Keratinocyte (primary cell): Measurements from ENCODE around the gene ZSCAN2. TPM values are rescaled to one million over a fixed set of nuclear protein-coding genes. Genes with fewer than 3 reads are reported as not detected.
A peak's percentile ranks its signal among the peaks of the same experiment; 100 is the strongest.

ENCODE experiments used
- DNase-seq: peaks from one replicate; pipeline ENCODE4 v3.0.0-alpha.2; 2011; ENCODE audit warnings: low read depth, missing footprints, low spot score
- FAIRE-seq: peaks from 2 replicates; lab custom pipeline; 2011; peaks lifted over from hg19 to GRCh38; lab: Jason Lieb, UNC
- H2AFZ ChIP-seq: 2 replicates; pipeline ENCODE4 v1.6.0; 2012; ENCODE audit warnings: low read length, control low read depth, inconsistent platforms; ENCODE audit not compliant: control insufficient read depth
- H3K27ac ChIP-seq: 2 replicates; pipeline ENCODE4 v1.5.1; 2011; ENCODE audit warnings: low read length; ENCODE audit not compliant: control insufficient read depth, insufficient read depth
- H3K27me3 ChIP-seq: 3 replicates; pipeline ENCODE4 v1.6.0; 2011; ENCODE audit warnings: low read length; ENCODE audit not compliant: control insufficient read depth, insufficient read depth; ENCODE audit errors: extremely low read depth
- H3K36me3 ChIP-seq, 2 experiments: 2 replicates in 1 of 2; 3 replicates in 1 of 2; pipeline ENCODE4 v1.5.1; 2011; ENCODE audit warnings: low read length in 2 of 2, mild to moderate bottlenecking in 1 of 2; ENCODE audit not compliant: control insufficient read depth in 2 of 2, insufficient read depth in 2 of 2; ENCODE audit errors: extremely low read depth in 1 of 2
- H3K4me1 ChIP-seq: 3 replicates; pipeline ENCODE4 v1.5.1; 2011; ENCODE audit warnings: low read length; ENCODE audit not compliant: control insufficient read depth, insufficient read depth; ENCODE audit errors: extremely low read depth
- H3K4me2 ChIP-seq: 3 replicates; pipeline ENCODE4 v1.6.0; 2011; ENCODE audit warnings: low read depth, low read length; ENCODE audit not compliant: control insufficient read depth, insufficient read depth; ENCODE audit errors: extremely low read depth
- H3K4me3 ChIP-seq, 3 experiments: fragments of 200-600 bp in 1 of 3; sonication (generic) in 1 of 3; 2 replicates in 2 of 3; 3 replicates in 1 of 3; pipeline ENCODE4 v1.5.1; 2011 to 2016; ENCODE audit warnings: low read length in 3 of 3, mild to moderate bottlenecking in 3 of 3, control low read depth in 2 of 3, inconsistent platforms in 1 of 3, low read depth in 1 of 3, mixed read lengths in 1 of 3, mixed run types in 1 of 3, moderate library complexity in 1 of 3; ENCODE audit not compliant: control insufficient read depth in 2 of 3, insufficient read depth in 2 of 3; ENCODE audit errors: extremely low read depth in 1 of 3
- H3K79me2 ChIP-seq: 2 replicates; pipeline ENCODE4 v1.6.0; 2012; ENCODE audit warnings: low read length; ENCODE audit not compliant: control insufficient read depth, insufficient read depth
- H3K9ac ChIP-seq: 3 replicates; pipeline ENCODE4 v1.6.0; 2011; ENCODE audit warnings: low read length; ENCODE audit not compliant: control insufficient read depth, insufficient read depth; ENCODE audit errors: extremely low read depth
- H3K9me1 ChIP-seq: 3 replicates; pipeline ENCODE4 v1.6.0; 2011; ENCODE audit warnings: low read length; ENCODE audit not compliant: control insufficient read depth, insufficient read depth; ENCODE audit errors: extremely low read depth
- H3K9me3 ChIP-seq: 2 replicates; pipeline ENCODE4 v1.5.1; 2012; ENCODE audit warnings: low read depth, low read length; ENCODE audit not compliant: control insufficient read depth
- H4K20me1 ChIP-seq: 3 replicates; pipeline ENCODE4 v1.6.0; 2011; ENCODE audit warnings: low read length; ENCODE audit not compliant: control insufficient read depth, insufficient read depth; ENCODE audit errors: extremely low read depth
- CTCF ChIP-seq, 3 experiments: IDR thresholded peaks in 1 of 3; conservative IDR thresholded peaks in 1 of 3; optimal IDR thresholded peaks in 1 of 3; 2 replicates in 2 of 3; 3 replicates in 1 of 3; pipeline versions ENCODE3 to v1.5.1; 2011; ENCODE audit warnings: low read length in 3 of 3, mild to moderate bottlenecking in 3 of 3, moderate library complexity in 2 of 3, control low read depth in 1 of 3, inconsistent platforms in 1 of 3; ENCODE audit not compliant: insufficient read depth in 2 of 3; ENCODE audit errors: extremely low read depth in 1 of 3
- EZH2 ChIP-seq: IDR thresholded peaks from one replicate; pipeline ENCODE4 v1.6.1; 2012; ENCODE audit warnings: inconsistent platforms, mild to moderate bottlenecking, low read length, moderate library complexity
- dilution Hi-C: fragments of 300-500 bp; cut with MboI; formaldehyde crosslinking; loops from one replicate; pipeline ENCODE4 v1.7.0; 2020; ENCODE audit warnings: low sequenced_read_pairs; ENCODE audit not compliant: extremely low pct_ligation_motif_present
- polyA plus RNA-seq, 5 experiments: library from polyadenylated mRNA; depleted of rRNA in 3 of 5; stranded (reverse) in 3 of 5; stranded (forward) in 1 of 5; unstranded in 1 of 5; fragments of >200 nt; gene quantifications; 1 replicate in 1 of 5; 2 replicates in 3 of 5; 3 replicates in 1 of 5; pipeline versions ENCODE4 v1.2.1 to v1.2.3, GENCODE V29; 2011 to 2012; ENCODE audit warnings: missing spikeins in 2 of 5, low read depth in 1 of 5, low replicate concordance in 1 of 5

Gene ZSCAN2
- polyA plus RNA-seq, 1 donor (not counting 4 experiments of a cell fraction or from before 2014, with no cell fraction given) = 3.7 TPM

GRCh38 chr15:84653584-84653909 is 52.7 kb downstream of the ZSCAN2 start:
- Histone ChIP-seq H2AFZ (peak overlapping the region; percentile 80), H3K27ac (peak overlapping the region; percentile 89), H3K4me2 (peak overlapping the region; percentile 67), H3K9ac (peak overlapping the region; percentile 94), H4K20me1 (no peaks in the 10 kb centered on the region), H3K4me3 (peak overlapping the region; percentile 85 to 98 (median 95)), H3K79me2 (peaks cover 23% of the 10 kb centered on the region), H3K36me3 (peaks cover 13 to 16% of the 10 kb centered on the region in 2 experiments), H3K4me1 (peaks cover 25% of the 10 kb centered on the region), H3K27me3 (no peaks in the 10 kb centered on the region), H3K9me3 (no peaks in the 10 kb centered on the region), H3K9me1 (no peaks in the 10 kb centered on the region)
- no peak for FAIRE-seq
- dilution Hi-C loops = no loop called here
- TF ChIP-seq EZH2 (no peak), CTCF (optimal IDR thresholded peaks at IDR 0.05 in 1 of 3, IDR thresholded peaks at IDR 0.05 in 1 of 3, conservative IDR thresholded peaks at IDR 0.05 in 1 of 3; ENCODE audit: extremely low read depth in 1 of 3, insufficient read depth in 2 of 3, low read length in 3 of 3) (no peak)
- no peak for DNase-seq

- H3K79me2 ChIP-seq = peaks cover 23% of the 10 kb centered on the region
- dilution Hi-C loops = no loop called here
- no peaks in the 10 kb centered on the region for H3K9me1 ChIP-seq
- no peaks in the 10 kb centered on the region for H3K27me3 ChIP-seq
- peak within 1 kb of the TSS; percentile 85 to 98 (median 95) for H3K4me3 ChIP-seq
- H3K4me1 ChIP-seq = peaks cover 28% of the 10 kb centered on the region
- FAIRE-seq (peak; percentile 41), DNase-seq (peak; percentile 81)
- peak within 1 kb of the TSS; percentile 94 for H3K9ac ChIP-seq
- TF ChIP-seq EZH2 = no peak
- TF ChIP-seq CTCF (optimal IDR thresholded peaks at IDR 0.05 in 1 of 3, IDR thresholded peaks at IDR 0.05 in 1 of 3, conservative IDR thresholded peaks at IDR 0.05 in 1 of 3; ENCODE audit: extremely low read depth in 1 of 3, insufficient read depth in 2 of 3, low read length in 3 of 3) = no peak
- H3K36me3 ChIP-seq = peaks cover 9 to 12% of the 10 kb centered on the region in 2 experiments
- peak within 1 kb of the TSS; percentile 89 for H3K27ac ChIP-seq
- H3K9me3 ChIP-seq = no peaks in the 10 kb centered on the region
- H3K4me2 ChIP-seq = peak within 1 kb of the TSS; percentile 67
- peak within 1 kb of the TSS; percentile 91 for H2AFZ ChIP-seq
- no peaks in the 10 kb centered on the region for H4K20me1 ChIP-seq
Measured at GRCh38 chr15:84653910-84654688, 53.3 kb downstream of the ZSCAN2 start, which contains the start of gene WDR73. Gene WDR73 (minus strand): TSS chr15:84654283. CDS start chr15:84654274, 9 bp downstream.
